NCI-H1105 (cell line): ENCODE measurements around the gene MPO.

Experiments used
- DNase-seq: peaks from one replicate; lab custom pipeline; 2025; lab: John Stamatoyannopoulos, UW

The MPO gene

GRCh38 chr17:58307468-58308172 is 26.9 kb upstream of the MPO start:
- no peak for DNase-seq

- no peak for DNase-seq
Observed at GRCh38 chr17:58306131-58306951, 25.6 kb upstream of the MPO start.

GRCh38 chr17:58305626-58306025 is 24.9 kb upstream of the MPO start:
- no peak for DNase-seq

- DNase-seq, result no peak
Observed at GRCh38 chr17:58304750-58305486, 24.2 kb upstream of the MPO start.

- DNase-seq, result peak; percentile 49
Observed at GRCh38 chr17:58303971-58304749, 23.4 kb upstream of the MPO start.

- DNase-seq, result no peak
Observed at GRCh38 chr17:58302919-58303585, 22.3 kb upstream of the MPO start.

- no peak for DNase-seq
Observed at GRCh38 chr17:58302171-58302918, 21.6 kb upstream of the MPO start.

- no peak for DNase-seq
Observed at GRCh38 chr17:58301504-58302150, 20.9 kb upstream of the MPO start.

- DNase-seq, result no peak
Observed at GRCh38 chr17:58300336-58300735, 19.6 kb upstream of the MPO start.

GRCh38 chr17:58294034-58294433 is 13.3 kb upstream of the MPO start:
- DNase-seq, result no peak

- no peak for DNase-seq
Observed at GRCh38 chr17:58291246-58291645, 10.5 kb upstream of the MPO start.

- no peak for DNase-seq
Observed at GRCh38 chr17:58289869-58290268, 9.1 kb upstream of the MPO start.

- no peak for DNase-seq
Observed at GRCh38 chr17:58285422-58285810, 4.7 kb upstream of the MPO start.

- no peak for DNase-seq
Observed at GRCh38 chr17:58284613-58285421, 4.1 kb upstream of the MPO start.

GRCh38 chr17:58283674-58284612 is 3.2 kb upstream of the MPO start:
- DNase-seq, result no peak

- DNase-seq, result no peak
Observed at GRCh38 chr17:58282442-58282841, 1.7 kb upstream of the MPO start.

GRCh38 chr17:58281511-58282011 is 826 bp upstream of the MPO start:
- DNase-seq, result no peak
